PC-3 (cell line): ENCODE measurements around the gene MISP.

ENCODE experiments used
- EZH2 ChIP-seq: fragments of 300-600 bp; sonication (generic); IDR thresholded peaks from one replicate; pipeline ENCODE4 v1.6.1; 2017; ENCODE audit warnings: antibody characterized with exemption, mild to moderate bottlenecking, low read length; ENCODE audit not compliant: unreplicated experiment
- TF ChIP-seq, protein P1 (sequence below): fragments of 300-600 bp; sonication (generic); conservative IDR thresholded peaks from 2 replicates; pipeline ENCODE4 v1.5.1; 2017; ENCODE audit warnings: antibody characterized with exemption, low read depth, mild to moderate bottlenecking, low read length

DNA sequence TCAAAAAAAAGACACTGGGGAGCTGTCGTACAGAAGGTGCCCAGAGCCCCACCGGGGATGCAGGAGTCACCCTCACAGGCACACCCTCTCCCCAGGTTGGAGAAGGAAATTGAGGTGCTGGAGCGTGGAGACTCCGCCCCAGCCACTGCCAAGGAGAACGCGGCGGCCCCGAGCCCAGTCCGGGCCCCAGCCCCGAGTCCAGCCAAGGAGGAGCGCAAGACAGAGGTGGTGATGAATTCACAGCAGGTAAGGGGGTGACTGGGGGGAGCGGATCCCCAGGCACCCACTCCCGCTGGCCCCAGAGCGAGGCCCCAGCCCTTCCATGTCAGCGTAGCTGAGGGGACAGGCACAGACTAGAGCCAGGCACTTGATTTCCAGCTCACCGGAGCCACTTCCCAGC is 19.9 kb upstream of the MISP start:
- no peak for TF ChIP-seq EZH2
- TF ChIP-seq, protein P1, sequence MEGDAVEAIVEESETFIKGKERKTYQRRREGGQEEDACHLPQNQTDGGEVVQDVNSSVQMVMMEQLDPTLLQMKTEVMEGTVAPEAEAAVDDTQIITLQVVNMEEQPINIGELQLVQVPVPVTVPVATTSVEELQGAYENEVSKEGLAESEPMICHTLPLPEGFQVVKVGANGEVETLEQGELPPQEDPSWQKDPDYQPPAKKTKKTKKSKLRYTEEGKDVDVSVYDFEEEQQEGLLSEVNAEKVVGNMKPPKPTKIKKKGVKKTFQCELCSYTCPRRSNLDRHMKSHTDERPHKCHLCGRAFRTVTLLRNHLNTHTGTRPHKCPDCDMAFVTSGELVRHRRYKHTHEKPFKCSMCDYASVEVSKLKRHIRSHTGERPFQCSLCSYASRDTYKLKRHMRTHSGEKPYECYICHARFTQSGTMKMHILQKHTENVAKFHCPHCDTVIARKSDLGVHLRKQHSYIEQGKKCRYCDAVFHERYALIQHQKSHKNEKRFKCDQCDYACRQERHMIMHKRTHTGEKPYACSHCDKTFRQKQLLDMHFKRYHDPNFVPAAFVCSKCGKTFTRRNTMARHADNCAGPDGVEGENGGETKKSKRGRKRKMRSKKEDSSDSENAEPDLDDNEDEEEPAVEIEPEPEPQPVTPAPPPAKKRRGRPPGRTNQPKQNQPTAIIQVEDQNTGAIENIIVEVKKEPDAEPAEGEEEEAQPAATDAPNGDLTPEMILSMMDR, result no peak
